HEK293T (cell line): ENCODE measurements around the gene PDSS2.

ENCODE experiments used
- CTCF ChIA-PET: fragments of 350-600 bp; formaldehyde crosslinking; extraction: SDS; loops from one replicate; lab custom pipeline; 2021; ENCODE audit warnings: antibody characterized with exemption, inconsistent platforms; lab: Yijun Ruan, JAX
- POLR2A ChIA-PET: fragments of 350-600 bp; formaldehyde crosslinking; extraction: SDS; loops from one replicate; lab custom pipeline; 2020; ENCODE audit warnings: antibody characterized with exemption, inconsistent platforms; lab: Yijun Ruan, JAX
- DNase-seq: peaks from one replicate; pipeline ENCODE4 v3.0.0; 2012; ENCODE audit warnings: mixed read lengths; ENCODE audit errors: extremely low spot score
- ARNT ChIP-seq: fragments of 450-650 bp; IDR thresholded peaks from 2 replicates; pipeline ENCODE4 v1.6.1; 2017; ENCODE audit warnings: mild to moderate bottlenecking
- BHLHE40 ChIP-seq: fragments of 450-650 bp; IDR thresholded peaks from 2 replicates; pipeline ENCODE4 v1.6.1; 2016; ENCODE audit warnings: mild to moderate bottlenecking, moderate library complexity, borderline replicate concordance
- CTBP1 ChIP-seq: fragments of 450-650 bp; IDR thresholded peaks from 2 replicates; pipeline ENCODE4 v1.6.1; 2016; ENCODE audit warnings: borderline replicate concordance
- ELF4 ChIP-seq: fragments of 450-650 bp; IDR thresholded peaks from 2 replicates; pipeline ENCODE4 v1.6.1; 2017; ENCODE audit warnings: antibody characterized with exemption
- FOXA1 ChIP-seq: fragments of 450-650 bp; IDR thresholded peaks from 2 replicates; pipeline ENCODE4 v1.6.1; 2016; ENCODE audit warnings: mild to moderate bottlenecking
- FOXK2 ChIP-seq: fragments of 450-650 bp; IDR thresholded peaks from 2 replicates; pipeline ENCODE4 v1.6.1; 2016; ENCODE audit warnings: mild to moderate bottlenecking
- FOXM1 ChIP-seq: fragments of 450-650 bp; IDR thresholded peaks from 2 replicates; pipeline ENCODE4 v1.6.1; 2017; ENCODE audit warnings: mild to moderate bottlenecking, borderline replicate concordance
- HDGF ChIP-seq: fragments of 450-650 bp; IDR thresholded peaks from 2 replicates; pipeline ENCODE4 v1.6.1; 2017; ENCODE audit warnings: antibody characterized with exemption, borderline replicate concordance
- L3MBTL2 ChIP-seq: fragments of 450-650 bp; conservative IDR thresholded peaks from 2 replicates; pipeline ENCODE4 v1.6.1; 2016; ENCODE audit warnings: mild to moderate bottlenecking
- LEF1 ChIP-seq: fragments of 450-650 bp; IDR thresholded peaks from 2 replicates; pipeline ENCODE4 v1.6.1; 2017; ENCODE audit warnings: mild to moderate bottlenecking, borderline replicate concordance
- NFRKB ChIP-seq: fragments of 450-650 bp; IDR thresholded peaks from 2 replicates; pipeline ENCODE4 v1.6.1; 2016; ENCODE audit warnings: mild to moderate bottlenecking, moderate library complexity
- PKNOX1 ChIP-seq: fragments of 450-650 bp; IDR thresholded peaks from 2 replicates; pipeline ENCODE4 v1.6.1; 2016
- SP1 ChIP-seq: fragments of 450-650 bp; IDR thresholded peaks from 2 replicates; pipeline ENCODE4 v1.6.1; 2017
- SUZ12 ChIP-seq: fragments of 450-650 bp; IDR thresholded peaks from 2 replicates; pipeline ENCODE4 v1.6.1; 2016; ENCODE audit warnings: mild to moderate bottlenecking
- TARDBP ChIP-seq: fragments of 450-650 bp; IDR thresholded peaks from 2 replicates; pipeline ENCODE4 v1.6.1; 2016
- ZNF384 ChIP-seq: fragments of 450-650 bp; IDR thresholded peaks from 2 replicates; pipeline ENCODE4 v1.6.1; 2016

Gene PDSS2

GRCh38 chr6:107274288-107274687, 185.1 kb downstream of the PDSS2 start:
- TF ChIP-seq ZNF384, result no peak
- no peak for TF ChIP-seq ELF4
- no peak for TF ChIP-seq NFRKB
- TF ChIP-seq FOXM1, result no peak
- TF ChIP-seq SP1, result no peak
- TF ChIP-seq CTBP1, result no peak
- ChIA-PET POLR2A (no interaction called here), CTCF (no interaction called here)
- DNase-seq, result no peak

GRCh38 chr6:107272246-107272645, 187.1 kb downstream of the PDSS2 start:
- TF ChIP-seq HDGF, result no peak
- TF ChIP-seq NFRKB, result no peak
- no peak for TF ChIP-seq TARDBP
- TF ChIP-seq ELF4, result no peak
- TF ChIP-seq L3MBTL2, result no peak
- no peak for DNase-seq
- ChIA-PET CTCF (interaction anchor here (0.7 kb wide), 1 partner anchor 1287 kb away, joined by 8 read pairs; no protein-coding TSS in a partner anchor), POLR2A (no interaction called here)

- DNase-seq, result no peak
- POLR2A ChIA-PET, result no interaction called here
- TF ChIP-seq ARNT (no peak), BHLHE40 (no peak), CTBP1 (no peak), LEF1 (no peak), SUZ12 (no peak), FOXK2 (no peak), FOXM1 (no peak)
- CTCF ChIA-PET, result no interaction called here
Observed at GRCh38 chr6:107271208-107271790, 188.1 kb downstream of the PDSS2 start.

- no peak for DNase-seq
- POLR2A ChIA-PET, result interaction anchor here (1.1 kb wide), 1 partner anchor 11 kb away, joined by 3 read pairs; no protein-coding TSS in a partner anchor
- no peak for TF ChIP-seq PKNOX1
- no peak for TF ChIP-seq ELF4
- no peak for TF ChIP-seq FOXA1
- no peak for TF ChIP-seq BHLHE40
- TF ChIP-seq SUZ12, result no peak
- TF ChIP-seq L3MBTL2, result no peak
- no peak for TF ChIP-seq FOXM1
- no peak for TF ChIP-seq LEF1
- TF ChIP-seq HDGF, result no peak
- CTCF ChIA-PET, result interaction anchor here (0.5 to 0.6 kb wide), 2 partner anchors 225 to 239 kb away, joined by 3 read pairs; no protein-coding TSS in a partner anchor
Observed at GRCh38 chr6:107267634-107268033, 191.7 kb downstream of the PDSS2 start.

- DNase-seq, result no peak
- CTCF ChIA-PET, result interaction anchor here (0.6 kb wide), 1 partner anchor 409 kb away, joined by 4 read pairs; no protein-coding TSS in a partner anchor
- POLR2A ChIA-PET, result interaction anchor here (1.1 kb wide), 1 partner anchor 11 kb away, joined by 3 read pairs; no protein-coding TSS in a partner anchor
- no peak for TF ChIP-seq ELF4
- no peak for TF ChIP-seq SUZ12
- TF ChIP-seq FOXM1, result no peak
Observed at GRCh38 chr6:107267006-107267405, 192.4 kb downstream of the PDSS2 start.

GRCh38 chr6:107266563-107266962, 192.8 kb downstream of the PDSS2 start:
- DNase-seq, result no peak
- ChIA-PET POLR2A (interaction anchor here (1.1 kb wide), 1 partner anchor 10 kb away, joined by 3 read pairs; no protein-coding TSS in a partner anchor), CTCF (interaction anchor here (0.6 kb wide), 1 partner anchor 409 kb away, joined by 4 read pairs; no protein-coding TSS in a partner anchor)
- TF ChIP-seq PKNOX1 (no peak), BHLHE40 (no peak), HDGF (no peak), CTBP1 (no peak), TARDBP (no peak), SP1 (no peak), FOXA1 (no peak), ELF4 (no peak), FOXK2 (no peak), SUZ12 (no peak), ZNF384 (no peak), ARNT (no peak), LEF1 (no peak), L3MBTL2 (no peak), FOXM1 (no peak), NFRKB (no peak)

GRCh38 chr6:107264357-107264840, 195.0 kb downstream of the PDSS2 start:
- CTCF ChIA-PET, result interaction anchor here (0.7 kb wide), 1 partner anchor 301 kb away, joined by 3 read pairs; no protein-coding TSS in a partner anchor

More at GRCh38 chr6:107264357-107264840, 195.0 kb downstream of the PDSS2 start:
- TF ChIP-seq ZNF384, result no peak
- TF ChIP-seq BHLHE40, result no peak
- no peak for TF ChIP-seq LEF1
- TF ChIP-seq PKNOX1, result peak; percentile 78
- POLR2A ChIA-PET, result no interaction called here
- DNase-seq, result no peak
